ENCODE measurements around the gene NELL1.

Gene NELL1

DNA sequence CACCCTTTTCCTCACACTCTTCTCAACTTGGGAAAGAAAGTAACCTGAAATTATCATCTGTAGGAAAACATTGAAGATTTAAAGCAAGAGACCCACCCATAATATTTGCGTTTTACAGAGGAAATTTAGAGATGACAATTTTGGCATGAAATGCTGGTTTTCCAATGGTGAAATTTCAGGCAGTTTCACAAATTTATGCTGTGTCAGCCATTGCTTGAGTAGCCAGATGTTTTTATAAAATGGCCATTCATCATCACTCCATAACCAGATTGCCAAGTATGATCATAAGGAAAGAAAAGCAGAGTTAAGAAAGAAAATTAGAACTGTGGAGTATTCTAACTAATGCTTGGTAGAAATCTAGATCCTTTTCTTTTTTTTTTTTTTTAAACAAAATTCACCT is 732.9 kb downstream of the NELL1 start:
- in situ Hi-C loops (cut with MboI; ENCODE audit: low sequenced_read_pairs) = no loop called here

DNA sequence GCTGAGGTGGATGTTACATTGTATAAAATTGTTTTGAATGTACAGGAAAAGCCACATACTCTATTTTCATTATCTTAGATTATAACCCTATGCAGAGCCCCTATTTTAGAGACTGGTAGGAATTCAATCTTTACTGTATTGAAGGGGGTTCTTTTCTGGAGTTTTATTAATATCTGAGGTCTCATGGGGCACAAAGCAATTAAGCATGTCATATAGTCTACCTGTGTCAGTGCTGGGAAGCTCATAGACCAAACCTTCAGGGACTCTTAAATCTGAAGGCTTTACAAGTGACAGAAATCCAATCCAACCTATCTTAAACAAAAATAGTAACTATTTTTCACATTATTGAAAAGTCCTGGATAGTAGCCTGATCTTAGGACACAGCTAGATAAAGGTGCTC is 733.7 kb downstream of the NELL1 start:
- in situ Hi-C loops (cut with MboI; ENCODE audit: low sequenced_read_pairs) = no loop called here

DNA sequence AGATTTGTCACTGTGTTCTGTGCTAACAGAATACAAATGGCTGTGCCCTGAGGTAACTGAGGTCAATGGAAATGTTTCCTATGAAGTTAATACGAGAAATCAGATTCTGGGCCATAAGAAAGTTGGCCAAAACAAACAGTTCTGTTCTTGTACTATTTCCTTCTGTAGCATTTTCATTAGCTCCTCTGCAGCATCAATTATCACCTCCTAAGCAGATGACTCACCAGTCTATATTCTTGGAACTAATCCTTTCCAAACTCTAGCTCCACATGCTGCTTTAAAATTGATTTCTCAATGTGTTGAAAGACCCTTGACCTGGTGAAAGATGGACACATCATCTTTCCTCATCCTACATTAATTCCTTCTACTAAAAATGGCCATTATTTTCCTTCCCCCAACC is 736.0 kb downstream of the NELL1 start:
- in situ Hi-C loops (cut with MboI; ENCODE audit: low sequenced_read_pairs) = no loop called here

DNA sequence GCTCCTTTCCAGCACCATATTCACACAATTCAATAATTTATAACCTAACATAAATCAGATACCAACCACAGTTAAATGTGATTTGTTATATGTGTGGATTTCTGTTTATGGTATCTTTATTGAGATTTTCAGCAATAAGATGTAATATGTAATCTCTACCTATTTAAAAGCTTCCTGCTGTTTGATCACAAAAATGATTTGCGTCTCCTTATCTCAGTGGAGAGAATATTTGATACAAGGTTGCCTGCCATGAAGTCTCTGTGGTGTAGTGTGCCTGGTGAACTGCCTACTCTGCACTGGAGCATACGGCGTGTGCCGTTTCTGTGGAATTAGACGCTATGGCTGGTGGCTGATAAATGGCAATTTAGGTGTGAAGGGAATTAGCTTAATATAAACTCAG is 741.1 kb downstream of the NELL1 start:
- in situ Hi-C loops (cut with MboI; ENCODE audit: low sequenced_read_pairs) = no loop called here

- in situ Hi-C loops (cut with MboI; ENCODE audit: low sequenced_read_pairs) = no loop called here
Measured at GRCh38 chr11:21411104-21411503, 741.7 kb downstream of the NELL1 start.

- in situ Hi-C loops (cut with MboI; ENCODE audit: low sequenced_read_pairs) = no loop called here
Measured at GRCh38 chr11:21411597-21411996, 742.2 kb downstream of the NELL1 start.

DNA sequence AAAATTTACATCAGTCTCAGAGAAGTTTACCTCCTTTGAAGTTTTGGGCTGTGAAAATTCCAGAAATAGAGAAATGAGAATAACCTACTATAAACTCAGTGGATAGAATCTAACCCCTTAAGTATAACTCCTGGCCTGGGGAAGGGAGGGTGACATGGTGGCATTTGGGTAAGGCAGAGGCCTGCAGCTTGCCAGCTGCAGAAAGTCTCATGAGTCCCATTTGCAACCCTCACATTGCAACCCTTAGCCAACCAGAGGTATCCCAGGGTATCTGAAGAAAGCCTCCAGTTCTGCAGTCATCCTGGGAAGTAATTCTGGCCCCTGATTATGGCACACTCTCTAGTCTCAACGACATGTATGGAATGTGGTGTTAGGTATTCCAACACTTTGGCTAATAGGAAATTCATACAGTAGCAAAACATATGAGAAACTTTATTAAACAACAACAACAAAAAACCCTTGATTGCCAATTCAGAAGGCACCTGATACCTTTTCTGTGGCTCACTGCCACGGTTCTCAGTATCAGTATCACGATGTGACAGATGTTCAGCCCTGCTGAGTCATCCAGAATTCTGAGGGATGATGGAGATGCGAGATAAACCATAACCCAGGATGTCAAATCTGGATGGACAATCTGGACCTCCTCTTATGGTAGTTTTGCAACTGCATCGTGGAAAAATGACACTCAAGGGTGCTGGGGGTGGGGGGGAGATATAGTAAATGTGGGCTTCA is 743.4 kb downstream of the NELL1 start:
- in situ Hi-C loops (cut with MboI; ENCODE audit: low sequenced_read_pairs) = no loop called here

- in situ Hi-C loops (cut with MboI; ENCODE audit: low sequenced_read_pairs) = no loop called here
Measured at GRCh38 chr11:21414953-21415352, 745.6 kb downstream of the NELL1 start.

- in situ Hi-C loops (cut with MboI; ENCODE audit: low sequenced_read_pairs) = no loop called here
Measured at GRCh38 chr11:21415606-21416005, 746.2 kb downstream of the NELL1 start.

DNA sequence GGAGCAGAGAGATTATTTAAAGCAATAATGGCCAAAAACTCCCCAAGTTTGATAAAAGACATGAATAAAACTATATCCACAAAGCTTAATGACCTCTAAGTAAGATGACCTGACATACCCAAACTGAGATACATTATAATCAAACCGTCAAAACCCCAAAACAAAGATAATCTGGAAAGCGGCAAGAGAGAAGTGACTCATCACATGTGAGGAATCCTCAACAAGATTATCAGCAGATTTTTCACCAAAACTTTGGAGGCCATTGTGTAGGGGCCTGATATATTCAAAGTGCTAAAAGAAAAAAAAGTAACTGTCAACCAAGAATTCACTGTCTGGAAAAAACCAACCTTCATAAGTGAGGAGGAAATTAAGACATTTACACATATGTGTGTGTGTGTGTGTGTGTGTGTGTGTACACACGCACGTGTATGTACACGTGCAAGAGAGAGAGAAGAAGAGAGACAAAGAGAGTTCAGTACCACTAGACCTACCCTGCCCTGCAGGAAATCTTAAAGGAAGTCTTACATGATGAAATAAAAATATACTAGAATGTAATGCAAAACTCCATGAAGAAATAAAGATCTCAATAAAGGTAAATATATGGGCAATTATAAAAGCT is 752.4 kb downstream of the NELL1 start:
- in situ Hi-C loops (cut with MboI; ENCODE audit: low sequenced_read_pairs) = no loop called here

DNA sequence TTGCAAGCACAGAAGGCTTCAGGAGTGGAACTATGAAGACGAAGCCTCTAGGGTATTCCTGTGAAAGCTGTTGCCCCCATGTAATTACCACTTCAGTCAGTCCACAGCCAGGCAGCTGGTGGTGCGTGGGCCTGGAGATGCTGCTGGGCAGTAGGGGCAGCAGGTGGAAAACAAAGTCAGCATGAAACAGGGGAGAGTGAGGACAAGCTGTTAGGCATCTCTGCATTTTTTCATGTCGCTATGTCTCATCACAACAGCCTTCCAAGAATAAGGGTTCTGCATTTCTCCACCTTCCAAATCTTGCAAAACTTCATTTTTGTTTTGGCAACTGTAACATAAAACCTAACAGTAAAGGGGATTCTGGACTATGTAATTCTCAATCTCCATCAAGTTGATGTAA is 757.5 kb downstream of the NELL1 start:
- in situ Hi-C loops (cut with MboI; ENCODE audit: low sequenced_read_pairs) = no loop called here

GRCh38 chr11:21427726-21428125 is 758.3 kb downstream of the NELL1 start:
- in situ Hi-C loops (cut with MboI; ENCODE audit: low sequenced_read_pairs) = no loop called here

- in situ Hi-C loops (cut with MboI; ENCODE audit: low sequenced_read_pairs) = no loop called here
Measured at GRCh38 chr11:21428796-21429195, 759.4 kb downstream of the NELL1 start.

- in situ Hi-C loops (cut with MboI; ENCODE audit: low sequenced_read_pairs) = no loop called here
Measured at GRCh38 chr11:21429401-21429800, 760.0 kb downstream of the NELL1 start.

GRCh38 chr11:21430537-21430936 is 761.2 kb downstream of the NELL1 start:
- in situ Hi-C loops (cut with MboI; ENCODE audit: low sequenced_read_pairs) = no loop called here

DNA sequence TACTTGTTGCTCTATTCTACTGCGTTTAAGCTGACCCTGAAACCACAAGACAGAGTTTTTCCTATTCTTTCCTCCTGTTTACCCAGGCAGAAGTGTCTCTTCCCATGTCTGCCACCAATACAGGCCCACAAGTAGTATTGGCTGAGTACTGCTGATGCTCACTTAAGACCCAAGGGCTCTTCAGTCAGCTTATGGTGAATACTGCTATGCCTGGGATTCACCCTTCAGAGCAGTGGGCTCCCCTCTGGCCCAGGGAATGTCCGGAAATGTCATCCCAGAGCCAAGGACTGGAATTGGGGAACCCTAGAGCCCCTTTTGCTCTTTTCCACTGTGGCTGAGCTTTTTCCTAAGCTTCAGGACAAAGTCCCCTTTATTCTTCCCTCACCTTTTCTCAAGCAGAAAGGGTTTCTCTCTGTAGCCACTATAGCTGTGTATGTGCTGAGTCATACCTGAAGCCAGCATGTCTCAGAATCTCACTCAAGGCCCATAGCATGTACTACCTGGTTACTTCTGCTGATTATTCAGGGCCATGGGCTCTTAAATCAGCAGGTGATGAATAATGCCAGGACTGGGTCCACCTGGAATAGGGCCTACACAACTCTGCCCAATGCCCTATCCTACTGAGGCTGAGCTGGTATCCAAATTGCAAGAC is 777.7 kb downstream of the NELL1 start:
- in situ Hi-C loops (cut with MboI; ENCODE audit: low sequenced_read_pairs) = no loop called here

DNA sequence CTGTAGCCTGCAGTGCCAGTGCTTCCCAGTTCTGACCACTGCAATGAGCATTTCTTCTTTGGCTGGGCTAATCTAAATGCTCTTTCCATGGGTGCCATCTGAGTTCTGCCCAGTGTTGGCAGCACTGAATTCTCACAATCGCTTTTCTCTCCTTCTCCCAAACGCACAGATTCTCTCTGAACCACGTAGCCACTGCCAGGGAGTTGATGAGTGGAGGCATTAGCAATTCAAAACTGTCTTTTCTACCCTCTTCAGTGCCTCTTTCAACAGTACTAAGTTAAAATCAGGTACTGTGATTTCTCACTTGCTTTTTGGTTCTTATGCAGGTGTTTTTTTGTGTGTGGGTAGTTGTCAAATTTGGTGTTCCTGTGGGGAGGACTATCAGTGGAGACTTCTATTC is 778.5 kb downstream of the NELL1 start:
- in situ Hi-C loops (cut with MboI; ENCODE audit: low sequenced_read_pairs) = no loop called here

DNA sequence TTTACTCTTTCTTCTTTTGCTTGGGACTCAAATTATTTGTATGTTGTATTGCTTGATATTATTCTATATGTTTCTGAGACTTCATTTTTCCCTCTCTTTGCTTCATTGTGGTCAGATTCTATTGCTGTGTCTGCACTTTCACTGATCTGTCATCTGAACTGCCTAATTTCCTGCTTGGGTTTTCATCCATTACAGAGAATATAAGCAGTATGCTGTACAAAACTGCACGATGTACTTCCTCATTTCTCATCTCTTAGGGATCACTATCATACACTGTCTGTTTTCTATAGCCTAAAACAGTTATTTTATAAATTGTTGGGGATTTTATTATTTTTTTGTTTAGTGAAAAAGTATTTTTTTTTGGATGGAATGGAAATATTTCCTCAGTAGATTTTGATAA is 786.8 kb downstream of the NELL1 start:
- in situ Hi-C loops (cut with MboI; ENCODE audit: low sequenced_read_pairs) = no loop called here

GRCh38 chr11:21460082-21460481 is 790.7 kb downstream of the NELL1 start:
- in situ Hi-C loops (cut with MboI; ENCODE audit: low sequenced_read_pairs) = no loop called here

GRCh38 chr11:21461701-21462100 is 792.3 kb downstream of the NELL1 start:
- in situ Hi-C loops (cut with MboI; ENCODE audit: low sequenced_read_pairs) = no loop called here

DNA sequence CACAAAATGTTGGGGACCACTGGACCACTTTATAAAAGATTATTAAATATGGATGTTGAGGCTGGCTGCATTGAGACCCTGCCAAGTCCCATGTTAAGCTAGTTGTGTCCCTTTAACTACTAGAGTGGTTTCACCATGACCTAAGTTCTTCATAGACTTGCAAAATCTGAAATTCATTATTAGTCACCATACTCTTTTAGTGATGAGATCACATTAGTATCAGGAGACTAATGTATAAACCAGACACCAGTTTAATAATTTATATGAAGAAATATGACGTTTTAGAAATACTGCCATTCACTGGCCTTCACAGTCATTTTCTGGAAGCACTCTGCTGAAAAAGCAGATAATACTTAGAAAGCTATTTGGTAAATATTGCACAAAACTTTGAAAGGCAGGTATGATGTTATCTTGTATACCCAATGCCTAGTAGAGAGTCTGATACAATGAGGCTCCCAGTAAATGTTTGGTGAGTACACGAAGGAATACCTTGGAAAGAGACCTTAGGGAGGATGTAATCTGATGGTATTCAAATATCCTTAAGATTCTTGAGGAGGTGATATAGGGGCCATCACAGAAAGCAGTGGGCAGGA is 795.3 kb downstream of the NELL1 start:
- in situ Hi-C loops (cut with MboI; ENCODE audit: low sequenced_read_pairs) = no loop called here

GRCh38 chr11:21465203-21465602 is 795.8 kb downstream of the NELL1 start:
- in situ Hi-C loops (cut with MboI; ENCODE audit: low sequenced_read_pairs) = no loop called here
